ENCODE measurements around the gene DENND1B. TPM values are rescaled to one million over a fixed set of nuclear protein-coding genes. Genes with fewer than 3 reads are reported as not detected.

Gene DENND1B
- total RNA-seq, 1 experiment from 2014 or later, result 6.3 TPM

DNA sequence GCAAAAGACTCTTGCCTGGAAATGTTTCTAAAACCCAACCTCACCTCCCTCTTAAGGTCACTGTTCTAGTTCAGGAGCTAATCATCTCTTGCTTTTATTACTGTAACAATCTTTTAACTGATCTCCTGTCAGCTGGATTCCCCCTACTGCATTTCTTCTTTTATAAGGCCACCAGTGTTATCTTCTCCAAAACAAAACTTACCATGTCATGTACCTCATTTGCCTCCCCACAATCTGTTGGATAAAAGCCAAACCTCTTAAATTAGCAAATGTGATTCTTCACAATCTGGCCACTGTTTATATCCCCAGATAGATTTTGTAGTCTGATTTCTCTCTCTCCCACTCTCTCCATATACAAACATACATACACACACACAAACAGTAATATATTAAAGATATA, 143.3 kb downstream of the DENND1B start:
- TF ChIP-seq, protein P1, sequence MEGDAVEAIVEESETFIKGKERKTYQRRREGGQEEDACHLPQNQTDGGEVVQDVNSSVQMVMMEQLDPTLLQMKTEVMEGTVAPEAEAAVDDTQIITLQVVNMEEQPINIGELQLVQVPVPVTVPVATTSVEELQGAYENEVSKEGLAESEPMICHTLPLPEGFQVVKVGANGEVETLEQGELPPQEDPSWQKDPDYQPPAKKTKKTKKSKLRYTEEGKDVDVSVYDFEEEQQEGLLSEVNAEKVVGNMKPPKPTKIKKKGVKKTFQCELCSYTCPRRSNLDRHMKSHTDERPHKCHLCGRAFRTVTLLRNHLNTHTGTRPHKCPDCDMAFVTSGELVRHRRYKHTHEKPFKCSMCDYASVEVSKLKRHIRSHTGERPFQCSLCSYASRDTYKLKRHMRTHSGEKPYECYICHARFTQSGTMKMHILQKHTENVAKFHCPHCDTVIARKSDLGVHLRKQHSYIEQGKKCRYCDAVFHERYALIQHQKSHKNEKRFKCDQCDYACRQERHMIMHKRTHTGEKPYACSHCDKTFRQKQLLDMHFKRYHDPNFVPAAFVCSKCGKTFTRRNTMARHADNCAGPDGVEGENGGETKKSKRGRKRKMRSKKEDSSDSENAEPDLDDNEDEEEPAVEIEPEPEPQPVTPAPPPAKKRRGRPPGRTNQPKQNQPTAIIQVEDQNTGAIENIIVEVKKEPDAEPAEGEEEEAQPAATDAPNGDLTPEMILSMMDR (conservative IDR thresholded peaks at IDR 0.05), result no peak
- no peak overlapping the region for H3K4me3 Mint-ChIP-seq

More for the DNA sequence above, 143.3 kb downstream of the DENND1B start:
- Histone ChIP-seq H2BK20ac (ENCODE audit: low read depth, low read length, poor library complexity, severe bottlenecking) (no peak overlapping the region), H3K79me1 (ENCODE audit: insufficient read depth, low read depth, low read length, poor library complexity, severe bottlenecking) (no peaks in the 10 kb centered on the region), H4K91ac (ENCODE audit: insufficient read length, low read depth, low read length) (no peak overlapping the region), H3K4me1 (ENCODE audit: insufficient read depth, low read length) (peaks cover 4% of the 10 kb centered on the region; the same call in 1 of the 2 replicates), H2BK5ac (ENCODE audit: insufficient read length, low read length) (no peak overlapping the region), H3K9ac (ENCODE audit: extremely low read depth, insufficient read length, low read length) (no peak overlapping the region), H4K5ac (ENCODE audit: insufficient read length, low read depth, low read length) (no peak overlapping the region), H2BK15ac (ENCODE audit: low read depth, low read length) (no peak overlapping the region), H4K8ac (replicated peaks; ENCODE audit: insufficient read length, low read depth, low read length) (no peak overlapping the region), H4K20me1 (ENCODE audit: control insufficient read depth, insufficient read depth, insufficient read length) (no peaks in the 10 kb centered on the region), H3T11ph (ENCODE audit: low read length) (no peak overlapping the region), H2BK120ac (ENCODE audit: low read depth, low read length, poor library complexity, severe bottlenecking) (no peak overlapping the region), H2BK12ac (ENCODE audit: insufficient read length, low read depth, low read length) (no peak overlapping the region), H3K4ac (ENCODE audit: low read depth, low read length) (no peak overlapping the region), H3K9me3 (ENCODE audit: control insufficient read depth, low read depth, low read length) (no peaks in the 10 kb centered on the region), H2AK5ac (ENCODE audit: insufficient read length, low read length) (no peak overlapping the region), H2AFZ (ENCODE audit: low read length) (no peak overlapping the region), H3K27me3 (ENCODE audit: insufficient read depth, low read length) (no peaks in the 10 kb centered on the region), H3K79me2 (ENCODE audit: insufficient read depth, low read length) (no peaks in the 10 kb centered on the region), H3K18ac (ENCODE audit: insufficient read length, low read depth, low read length) (no peak overlapping the region), H3K27ac (ENCODE audit: insufficient read length, low read depth, low read length) (no peak overlapping the region), H3K23ac (ENCODE audit: insufficient read length, low read depth, low read length) (no peak overlapping the region), H3K14ac (ENCODE audit: insufficient read depth, low read length) (no peak overlapping the region), H3K23me2 (ENCODE audit: insufficient read length, low read depth, low read length, poor library complexity, severe bottlenecking) (peaks cover 3% of the 10 kb centered on the region), H3K4me2 (ENCODE audit: insufficient read depth, insufficient read length, low read length) (no peak overlapping the region), H3K56ac (ENCODE audit: insufficient read length, low read depth, low read length) (no peak overlapping the region)
- no peak for DNase-seq
- Mint-ChIP-seq H3K27me3 (ENCODE audit: low read depth) (no peaks in the 10 kb centered on the region), H3K4me1 (peaks cover 2 to 6% of the 10 kb centered on the region in 2 experiments; a peak in 3 of 4 replicates), H3K9me3 (peaks cover 2 to 3% of the 10 kb centered on the region in 2 experiments; a peak in 2 of 5 replicates), H3K27ac (no peak overlapping the region), H3K36me3 (ENCODE audit: insufficient read depth in 1 of 3, low read depth in 3 of 3) (peaks cover 0 to 4% (median 2%) of the 10 kb centered on the region in 3 experiments; a peak in 2 of 7 replicates)
